A549 treated with Mapracorat at 1 μM for 4 hours (cell line): ENCODE results near the gene C1orf52. TPM values are rescaled to one million over a fixed set of nuclear protein-coding genes. Genes with fewer than 3 reads are reported as not detected.

Source experiments
- total RNA-seq: library from RNA; stranded (reverse); fragments of 200-300 nt; extraction: Qiagen RNA extraction; gene quantifications from 5 replicates; pipeline ENCODE4 v1.2.3, GENCODE V29; 2022

Gene C1orf52
- 18.7 to 22.8 TPM (median 20.3 TPM) in 5 replicates for total RNA-seq

DNA sequence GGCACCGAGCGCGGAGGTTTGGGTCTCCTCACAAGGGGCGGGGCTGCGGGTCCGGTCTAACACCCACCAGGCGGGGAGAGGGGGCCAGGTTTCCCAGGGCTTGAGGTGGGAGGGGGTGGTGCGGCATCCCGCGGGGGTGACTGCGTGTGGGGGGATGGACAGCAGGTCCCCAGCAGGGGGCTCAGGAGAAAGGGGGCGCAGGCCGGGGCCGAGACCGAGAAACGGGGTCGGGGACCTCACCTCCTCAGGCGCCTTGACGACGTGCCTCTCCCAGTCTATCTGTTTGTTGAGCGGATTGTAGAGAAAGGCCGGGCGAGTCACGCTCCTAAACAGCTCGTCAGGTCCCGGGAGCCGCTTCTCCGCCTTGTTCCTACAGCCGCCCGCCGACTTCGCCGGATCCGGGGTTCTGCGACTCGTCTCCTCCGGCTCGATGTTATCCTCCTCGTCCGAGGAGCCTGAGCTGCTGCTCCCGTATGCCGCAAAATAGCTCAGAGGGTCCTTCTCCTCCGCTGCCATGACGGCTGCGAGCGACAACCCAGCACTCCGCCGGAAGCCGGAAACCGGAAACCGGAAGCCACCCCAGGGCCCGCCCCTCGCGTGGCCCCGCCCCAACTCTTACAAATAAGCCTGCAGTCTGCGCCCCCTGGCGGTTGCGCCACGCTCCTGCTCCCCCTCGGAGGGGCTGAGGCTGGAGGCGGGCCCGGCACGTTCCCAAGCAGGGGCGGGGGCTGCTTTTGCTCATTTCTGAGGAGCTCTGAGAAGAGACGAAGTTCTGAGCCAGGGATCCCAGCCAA, at the start of gene C1orf52:
Gene C1orf52, minus strand, starts transcription at position 545 of the 794 bp plus-strand sequence. Its CDS starts 29 bp downstream, at position 516.

DNA sequence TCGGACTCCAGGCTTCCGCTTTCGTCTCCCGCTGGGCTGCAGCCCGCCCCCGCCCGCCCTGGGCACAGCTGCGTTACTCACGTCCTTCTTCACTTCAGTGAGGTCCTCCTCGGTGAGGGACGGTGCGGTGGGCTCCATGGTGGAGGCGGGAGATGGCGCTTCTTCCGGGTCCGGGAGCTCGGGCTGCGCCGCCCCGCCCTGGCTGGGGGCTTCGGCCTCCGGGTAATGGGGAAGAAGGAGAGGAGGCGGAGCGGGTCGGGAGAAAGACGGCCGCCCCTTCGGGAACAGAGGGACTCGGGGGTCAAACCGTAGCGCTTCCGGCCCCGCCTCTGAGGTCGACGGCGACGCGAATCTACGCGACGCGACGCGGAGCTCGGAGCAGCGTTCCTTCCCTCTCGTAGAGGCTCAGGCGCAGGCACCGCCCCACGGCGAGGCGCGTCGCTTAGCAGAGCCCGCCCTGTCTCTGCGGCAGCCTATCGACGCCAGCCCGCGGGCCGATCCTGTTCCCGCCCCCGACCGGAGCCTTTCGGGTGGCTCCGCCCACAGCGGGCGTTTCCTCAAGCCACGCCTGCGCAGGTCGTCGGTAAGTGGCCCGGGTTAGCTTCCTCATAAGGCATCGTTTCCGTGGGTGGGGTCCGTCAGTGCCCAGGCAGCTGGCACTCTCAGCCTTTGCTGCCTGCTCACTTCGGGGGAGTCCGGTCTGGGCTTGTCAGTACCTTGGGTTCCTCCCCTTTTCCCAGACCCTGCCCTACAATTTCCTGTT, 16.9 kb upstream of the C1orf52 start, which contains the start of gene BCL10:
Gene BCL10, minus strand, starts transcription at position 418 of the 763 bp plus-strand sequence. Its CDS starts 280 bp downstream, at position 138.

DNA sequence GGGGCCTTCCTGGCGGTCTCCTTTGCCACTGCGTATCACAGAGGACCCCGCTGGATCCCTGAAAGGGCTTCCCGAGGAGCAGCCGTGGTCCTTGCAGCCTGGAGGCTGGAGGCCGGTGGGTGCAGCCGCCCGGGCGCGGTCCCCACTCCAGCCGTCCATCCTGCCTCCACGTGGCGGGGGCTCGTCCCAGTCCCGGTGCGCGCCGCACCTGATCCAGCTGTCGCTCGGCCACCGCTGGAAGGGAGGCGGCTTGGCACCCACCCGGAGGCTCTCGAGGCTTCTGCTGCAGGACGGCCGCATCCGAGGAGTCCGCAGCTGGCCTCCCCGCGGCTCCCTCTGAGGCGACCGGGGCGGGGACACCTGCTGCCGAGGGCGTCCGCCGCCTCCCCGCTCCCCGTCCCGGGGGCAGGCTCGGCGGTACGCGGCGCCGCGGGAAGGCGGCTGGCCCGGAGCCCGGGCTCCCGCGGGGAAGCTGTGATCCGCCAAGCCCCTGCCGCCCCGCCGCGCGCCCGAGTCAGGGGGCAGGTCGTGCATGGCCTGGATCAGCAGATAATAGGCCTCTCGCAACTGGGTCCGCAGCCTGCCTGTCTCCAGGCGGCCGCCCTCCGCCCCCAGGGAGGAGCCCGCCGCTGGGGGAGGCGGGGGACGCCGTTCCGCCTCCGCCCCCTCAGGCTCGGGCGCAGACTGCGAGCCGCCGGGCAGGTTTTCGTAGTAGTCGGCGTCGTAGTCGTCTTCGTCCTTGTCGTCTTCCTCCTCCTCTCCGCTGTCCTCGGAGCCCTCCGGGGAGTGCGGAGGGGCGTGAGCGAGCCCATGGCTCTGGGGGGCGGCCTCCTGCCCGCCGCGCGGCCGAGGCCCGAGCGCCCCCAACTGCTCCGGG, 58.8 kb downstream of the C1orf52 start, which contains the start of gene SYDE2:
Gene SYDE2, minus strand, starts transcription at position 554 of the 877 bp plus-strand sequence. Its CDS starts 20 bp downstream, at position 534.

Other genes starting within 250 kb of the C1orf52 start
- 3.6 to 4.3 TPM (median 4.0 TPM) in 5 replicates for gene MCOLN3, start 211.2 kb downstream of the C1orf52 start, total RNA-seq
- gene SYDE2, start 58.6 kb downstream of the C1orf52 start, total RNA-seq, result 0.68 to 1.1 TPM (median 0.74 TPM) in 5 replicates
- gene BCL10, start 17.0 kb upstream of the C1orf52 start, total RNA-seq, result 13.4 to 15.2 TPM (median 14.2 TPM) in 5 replicates
- 6.4 to 7.4 TPM (median 7.2 TPM) in 5 replicates for gene DDAH1, start 205.5 kb upstream of the C1orf52 start, total RNA-seq